ENCODE data around the gene KCNMA1.
"Not testable (repeated sequence)": the region's sequence is repeated elsewhere in the genome, so short reads cannot be mapped to it uniquely, and the experiment has no call there.

Gene KCNMA1

DNA sequence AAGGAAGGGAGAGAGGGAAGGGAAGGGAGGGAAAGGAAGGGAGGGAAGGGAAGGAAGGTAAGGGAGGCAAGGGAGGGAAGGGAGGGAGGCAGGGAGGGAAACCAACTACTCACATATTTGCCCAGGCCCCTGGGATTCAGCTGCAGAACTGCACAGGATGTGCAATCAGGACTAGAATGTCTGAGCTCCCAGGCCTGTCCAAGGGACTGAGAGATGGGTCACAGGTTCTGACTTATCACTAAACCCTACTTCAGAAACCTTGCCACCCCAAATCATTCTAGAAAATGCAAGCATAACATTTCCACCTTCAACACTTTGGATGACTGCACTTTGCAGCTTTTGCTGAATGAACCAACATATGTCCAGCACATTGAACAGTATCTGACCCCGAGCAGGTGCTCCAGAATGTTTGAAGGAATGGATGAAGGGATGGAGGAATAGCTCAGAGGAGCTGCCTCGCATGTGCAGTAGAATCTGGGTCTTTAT, 245.3 kb downstream of the KCNMA1 start:
- DNase-seq (ENCODE audit: low spot score), result no peak

DNA sequence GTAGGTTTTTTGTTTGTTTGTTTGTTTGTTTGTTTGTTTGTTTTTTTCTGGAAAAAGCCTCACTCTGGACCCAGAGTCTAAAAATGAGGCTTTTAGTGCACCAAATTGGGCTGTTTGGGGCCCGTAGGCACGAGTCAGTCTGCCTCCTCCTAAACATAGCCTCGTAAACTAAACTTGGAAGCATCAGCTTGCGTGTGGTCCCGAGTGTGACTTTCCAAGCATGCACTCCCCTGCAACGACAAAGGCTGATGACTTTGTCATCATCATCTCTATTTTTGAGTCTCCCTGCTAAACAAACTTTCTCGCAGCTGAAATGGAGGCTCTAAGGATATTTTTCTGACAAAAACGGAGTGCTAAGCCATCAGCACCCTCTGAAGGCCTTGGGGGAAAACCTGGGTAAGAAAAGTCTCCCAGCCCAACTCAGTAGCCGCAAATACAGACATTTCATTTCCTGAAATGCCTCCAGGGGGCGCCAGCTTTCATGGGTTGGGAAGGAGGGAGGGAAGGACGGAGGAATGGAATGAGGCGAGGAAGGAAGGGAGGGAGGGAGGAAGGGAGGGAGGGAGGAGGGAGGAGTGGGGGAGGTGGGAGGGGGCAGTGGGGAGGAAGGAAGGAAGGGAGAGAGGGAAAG, 245.9 kb downstream of the KCNMA1 start:
- peak; percentile 85 for DNase-seq (ENCODE audit: low spot score)

DNA sequence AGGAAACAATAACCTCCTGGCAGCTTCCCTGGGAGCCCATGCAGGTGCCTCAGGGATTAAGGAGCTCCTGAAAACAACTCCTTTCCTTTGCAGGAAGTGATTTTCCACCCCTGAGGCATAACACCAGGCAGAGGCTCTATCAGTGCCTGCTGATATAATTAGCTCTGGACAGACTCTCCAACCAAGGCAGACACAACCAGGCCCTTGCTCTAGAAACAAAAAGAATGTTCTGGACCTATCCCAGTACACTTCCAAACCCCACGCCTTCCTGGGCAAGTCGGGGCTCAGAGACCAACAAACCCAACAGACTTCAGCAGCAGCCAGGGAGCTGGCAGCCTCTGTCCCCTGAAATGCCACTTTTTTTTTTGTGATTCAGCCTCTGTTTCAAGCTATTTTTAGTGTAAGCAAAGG, 247.1 kb downstream of the KCNMA1 start:
- DNase-seq (ENCODE audit: low spot score), result no peak

DNA sequence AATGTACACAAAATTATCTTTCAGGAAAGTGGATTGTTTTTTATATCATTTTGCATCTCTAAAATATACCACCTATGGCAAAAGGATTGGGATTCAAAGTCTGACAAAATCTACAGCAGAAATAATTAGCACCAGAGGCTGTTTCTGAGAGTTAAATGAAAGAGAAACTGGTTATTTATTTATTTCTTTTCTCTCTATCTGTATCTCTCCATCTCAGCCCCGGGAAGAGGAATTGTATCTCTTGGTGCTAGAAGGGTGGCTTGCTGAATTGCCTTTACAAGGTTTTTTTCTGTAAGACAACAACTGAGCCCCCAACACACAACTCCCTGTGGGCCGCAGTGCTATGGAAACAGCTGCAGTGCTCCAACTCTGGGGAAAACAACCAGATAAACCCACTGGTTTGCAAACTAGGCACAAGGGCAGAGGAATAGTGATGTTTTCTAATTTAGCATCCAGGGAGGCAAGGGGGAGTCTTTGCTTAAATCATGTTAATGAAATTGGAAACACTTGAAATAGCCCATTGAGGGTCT, 249.0 kb downstream of the KCNMA1 start:
- DNase-seq (ENCODE audit: low spot score), result no peak

DNA sequence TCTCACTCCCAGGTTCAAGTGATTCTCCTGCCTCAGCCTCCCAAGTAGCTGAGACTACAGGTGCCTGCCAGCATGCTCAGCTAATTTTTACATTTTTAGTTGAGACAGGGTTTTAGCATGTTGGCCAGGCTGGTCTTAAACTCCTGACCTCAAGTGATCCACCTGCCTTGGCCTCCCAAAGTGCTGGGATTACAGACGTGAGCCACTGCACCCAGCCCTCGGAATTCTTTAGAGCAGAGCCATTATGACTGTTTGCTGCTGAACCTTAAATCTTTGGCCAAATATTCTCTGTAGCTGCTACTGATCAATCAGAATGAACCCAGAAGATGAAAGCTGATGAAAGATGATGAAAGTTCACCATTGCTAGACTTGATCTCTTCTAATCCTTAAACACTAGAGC, 249.9 kb downstream of the KCNMA1 start:
- DNase-seq (ENCODE audit: low spot score), result not testable (repeated sequence)

DNA sequence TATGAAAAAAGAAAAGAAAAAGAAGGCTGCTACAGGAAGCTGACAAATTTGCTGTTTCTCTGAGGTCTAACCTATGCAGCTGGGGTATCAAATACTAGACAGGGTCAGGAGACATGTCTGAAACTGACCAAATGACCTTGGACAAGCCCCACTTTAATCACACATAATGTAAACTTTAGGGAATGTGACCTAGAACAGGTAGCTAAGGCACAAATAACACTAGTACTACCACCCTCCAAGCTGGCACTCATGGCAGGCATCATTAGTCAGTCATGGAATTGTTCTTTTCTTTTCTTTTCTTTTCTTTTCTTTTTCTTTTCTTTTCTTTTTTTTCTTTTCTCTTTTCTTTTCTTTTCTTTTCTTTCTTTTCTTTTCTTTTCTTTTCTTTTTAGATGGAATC, 250.4 kb downstream of the KCNMA1 start:
- no peak for DNase-seq (ENCODE audit: low spot score)

DNA sequence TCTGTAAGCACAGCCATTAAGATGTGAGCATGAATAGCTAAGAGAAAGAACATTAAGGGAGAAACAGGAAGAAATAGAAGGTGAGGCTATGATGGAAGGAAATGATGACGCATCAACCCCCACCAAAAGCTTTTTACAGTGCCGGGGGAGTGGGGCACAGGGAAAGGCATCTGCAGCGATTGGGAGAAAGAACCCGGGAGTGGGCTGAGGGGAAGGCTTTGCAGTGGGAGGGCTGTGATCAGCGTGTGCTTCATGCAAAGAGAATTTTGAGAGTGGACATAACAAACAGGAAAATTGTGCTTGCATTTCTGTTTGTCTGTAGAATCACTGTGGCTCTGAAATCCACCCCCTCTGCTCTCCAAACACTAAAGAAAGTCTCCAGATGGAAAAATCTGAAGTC, 250.8 kb downstream of the KCNMA1 start:
- no peak for DNase-seq (ENCODE audit: low spot score)

DNA sequence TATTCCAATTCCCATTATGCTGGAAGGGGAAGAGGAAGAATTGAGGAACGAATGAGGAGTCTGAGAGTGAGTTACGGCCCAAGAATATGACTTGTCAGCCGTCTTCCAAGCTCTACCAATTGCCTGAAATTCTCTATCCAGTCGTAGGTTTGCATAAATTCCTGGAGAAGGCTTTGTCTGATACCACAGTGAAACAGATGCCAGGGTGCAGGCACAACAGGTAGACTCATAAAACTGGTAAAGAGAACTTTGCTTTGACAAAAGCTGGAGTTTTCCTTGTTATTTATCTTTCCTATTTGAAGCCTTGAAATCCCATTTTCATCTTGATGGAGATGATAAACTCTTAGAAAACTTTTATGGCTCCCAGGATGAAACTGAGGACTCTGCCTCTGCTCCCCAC, 251.2 kb downstream of the KCNMA1 start:
- no peak for DNase-seq (ENCODE audit: low spot score)

DNA sequence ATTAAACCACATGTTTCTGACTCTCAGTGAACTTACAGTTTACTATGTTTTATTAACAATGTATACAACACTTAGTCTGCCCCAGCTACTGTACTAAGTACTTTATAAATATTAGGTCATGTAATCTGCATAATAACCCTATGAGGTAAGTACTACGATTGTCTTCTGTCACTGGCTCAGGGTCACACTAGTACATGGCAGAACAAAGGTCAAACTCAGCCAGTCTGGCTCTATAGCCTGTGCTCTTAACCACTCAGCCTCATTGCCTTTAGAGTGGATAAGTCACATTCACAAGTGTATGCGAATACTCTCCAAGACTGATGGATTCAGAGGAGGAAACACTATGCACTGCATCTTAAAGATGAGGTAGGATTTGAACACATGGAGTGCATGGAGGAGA, 252.3 kb downstream of the KCNMA1 start:
- DNase-seq (ENCODE audit: low spot score), result no peak

DNA sequence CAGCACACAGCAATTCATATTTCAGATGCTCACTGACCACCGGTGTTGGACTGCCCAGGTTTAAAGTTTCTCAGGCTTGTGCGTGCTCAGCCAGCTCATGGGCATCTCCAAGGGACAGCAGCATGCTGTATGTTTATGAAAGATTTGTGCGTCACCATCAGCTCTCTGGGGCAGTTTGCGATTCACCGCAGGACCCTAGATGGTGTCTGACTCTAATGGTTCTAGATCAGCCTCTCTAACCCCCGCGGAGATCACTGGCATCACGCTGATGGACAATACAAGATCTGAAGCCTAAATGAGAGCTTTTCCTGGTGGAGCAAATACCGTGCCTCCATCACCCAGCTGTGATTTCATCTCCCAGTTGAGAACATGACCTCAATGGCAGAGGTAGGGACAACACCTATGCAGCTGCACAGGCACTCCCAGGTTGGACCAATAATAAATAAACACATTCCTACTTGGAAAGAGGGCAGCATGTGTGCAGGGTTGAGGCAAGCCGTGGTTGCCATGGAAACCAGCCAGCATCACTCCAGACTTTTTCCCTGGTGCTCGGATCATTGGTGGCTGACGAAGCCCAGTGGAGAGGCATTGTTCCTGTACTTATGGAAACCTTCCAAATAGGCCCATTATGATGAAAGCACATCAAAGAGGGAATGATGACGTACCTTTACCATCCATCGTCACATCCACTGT, 253.6 kb downstream of the KCNMA1 start:
- DNase-seq (ENCODE audit: low spot score), result no peak

DNA sequence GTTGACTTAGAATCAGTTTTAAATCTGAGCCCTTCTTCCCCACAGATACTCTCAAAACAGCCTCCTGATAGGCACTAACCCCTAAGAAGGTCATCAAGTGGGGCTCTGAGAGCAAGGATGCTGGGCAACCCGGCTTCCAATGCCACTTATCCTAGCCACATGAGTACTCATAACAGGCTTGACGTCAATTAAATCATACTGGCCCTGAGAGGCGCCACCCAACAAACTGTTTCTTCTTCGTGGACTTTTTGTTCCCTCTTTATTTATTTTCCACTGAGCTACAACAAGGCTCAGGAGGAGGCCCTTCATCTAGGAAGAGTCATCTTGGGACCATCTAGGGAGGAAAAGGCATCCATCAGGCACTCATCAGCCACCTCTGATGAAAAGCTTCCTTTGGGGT, 255.9 kb downstream of the KCNMA1 start:
- DNase-seq (ENCODE audit: low spot score), result no peak

DNA sequence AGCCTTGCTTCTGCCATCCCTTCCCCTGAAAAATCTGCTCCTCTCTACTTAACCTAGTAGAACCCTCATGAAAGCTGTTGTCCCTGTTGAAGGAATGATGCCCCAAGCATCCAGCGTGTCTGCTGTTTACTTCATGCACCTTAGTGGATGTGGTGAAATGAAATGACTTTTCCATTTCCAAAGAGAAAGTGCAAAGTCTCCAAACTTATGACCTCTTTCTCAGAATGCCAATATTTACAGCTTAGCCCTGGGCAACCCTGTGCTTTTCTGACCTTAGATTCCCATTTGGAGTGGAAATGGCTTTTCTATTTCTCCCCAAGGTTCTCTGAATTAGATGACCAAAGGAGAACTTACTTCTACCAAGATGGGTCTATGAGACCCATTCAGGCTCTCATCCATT, 256.9 kb downstream of the KCNMA1 start:
- DNase-seq (ENCODE audit: low spot score), result no peak

DNA sequence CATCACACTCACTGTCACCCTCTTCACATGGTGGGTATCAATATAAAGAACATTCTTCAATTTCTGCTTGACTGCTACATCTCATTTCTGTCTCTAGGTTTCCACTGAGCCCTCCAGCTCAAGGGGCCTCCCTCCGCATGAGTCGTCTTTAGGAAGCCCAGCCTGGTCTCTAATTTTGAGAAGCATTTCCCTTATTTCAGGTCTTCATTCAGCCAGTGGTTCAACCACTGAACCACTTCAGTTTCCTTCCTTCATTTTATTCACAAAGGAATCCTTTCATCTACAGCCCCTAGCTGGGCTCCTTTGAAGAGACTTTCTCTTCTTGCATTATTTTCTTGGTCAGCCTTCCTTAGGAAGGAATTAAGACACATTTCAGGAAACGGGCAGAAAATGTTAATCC, 257.4 kb downstream of the KCNMA1 start:
- no peak for DNase-seq (ENCODE audit: low spot score)

DNA sequence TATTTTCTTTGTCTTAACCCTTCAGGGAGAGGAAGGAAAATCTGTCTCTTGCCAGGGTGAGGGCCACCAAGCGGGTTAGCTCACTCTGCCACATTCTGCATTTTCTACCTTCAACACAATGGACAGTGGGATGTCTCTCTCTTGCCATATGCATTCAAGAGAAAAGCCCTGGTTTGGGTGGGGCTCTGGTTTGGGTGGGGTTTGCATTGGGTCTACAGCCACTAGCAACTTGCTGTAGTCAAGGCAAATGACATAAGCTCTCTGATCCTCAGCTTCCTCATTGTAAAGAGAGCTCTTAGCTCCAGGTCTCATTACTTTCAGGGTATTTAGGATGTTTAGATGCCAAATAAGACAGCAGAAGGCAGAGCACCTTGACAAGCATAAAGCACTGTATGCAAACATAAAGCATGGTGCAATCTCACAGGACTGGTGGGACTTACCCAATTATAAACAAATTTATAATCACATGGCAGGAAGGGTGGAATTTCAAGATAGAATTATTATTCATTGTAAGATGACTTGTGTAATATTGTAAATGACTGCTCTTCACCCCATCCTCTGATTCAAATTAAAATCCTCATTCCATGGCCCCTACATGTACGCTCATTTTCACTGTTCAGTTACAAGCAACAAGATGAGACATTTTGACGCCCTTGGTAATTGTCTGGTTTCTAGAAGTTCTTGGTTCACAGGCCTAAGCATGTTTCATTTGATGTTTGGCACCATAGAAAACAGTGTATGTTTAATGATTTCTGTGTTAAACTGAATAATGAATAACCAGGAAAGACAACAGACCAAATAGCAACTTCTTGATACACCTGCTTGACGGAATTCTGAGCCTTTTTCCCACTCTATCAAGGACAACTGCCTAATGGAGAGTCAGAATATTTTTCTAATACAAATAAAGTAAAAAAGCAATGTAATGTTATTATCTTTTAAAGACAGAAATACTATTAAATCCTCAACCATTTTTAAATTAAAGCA, 258.9 kb downstream of the KCNMA1 start:
- DNase-seq (ENCODE audit: low spot score), result no peak

DNA sequence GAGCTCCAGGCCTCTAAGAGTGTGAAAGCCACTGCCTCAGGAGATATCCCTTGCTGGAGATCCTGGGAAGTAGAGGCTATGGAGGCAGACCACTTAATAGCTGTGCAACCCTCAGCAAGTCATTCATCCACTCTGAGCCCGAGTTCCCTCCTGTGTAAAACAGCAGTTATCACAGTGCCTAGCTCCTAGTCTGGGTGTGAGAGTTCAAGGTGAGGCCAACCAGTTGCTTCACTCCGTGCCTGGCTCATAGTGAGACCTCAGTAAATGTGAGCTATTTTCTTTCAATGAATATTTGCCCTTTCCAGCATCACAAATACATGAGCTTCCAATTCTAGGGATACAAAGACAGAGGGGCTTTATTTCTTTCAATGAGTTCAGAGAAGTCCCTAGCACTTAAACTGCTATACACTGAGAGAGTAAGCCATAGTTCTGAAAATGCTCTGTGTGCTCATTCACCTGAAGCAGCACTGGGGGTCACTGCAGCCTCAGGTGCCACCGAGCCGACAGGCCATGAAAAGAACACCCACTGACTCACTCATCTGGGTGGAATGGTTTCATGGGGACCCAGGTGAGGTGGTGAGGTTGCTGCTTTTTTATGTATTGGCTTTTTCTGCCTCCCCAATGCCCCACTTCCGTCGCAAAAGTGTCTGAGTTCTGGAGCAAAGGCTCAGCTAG, 259.8 kb downstream of the KCNMA1 start:
- DNase-seq (ENCODE audit: low spot score), result no peak

DNA sequence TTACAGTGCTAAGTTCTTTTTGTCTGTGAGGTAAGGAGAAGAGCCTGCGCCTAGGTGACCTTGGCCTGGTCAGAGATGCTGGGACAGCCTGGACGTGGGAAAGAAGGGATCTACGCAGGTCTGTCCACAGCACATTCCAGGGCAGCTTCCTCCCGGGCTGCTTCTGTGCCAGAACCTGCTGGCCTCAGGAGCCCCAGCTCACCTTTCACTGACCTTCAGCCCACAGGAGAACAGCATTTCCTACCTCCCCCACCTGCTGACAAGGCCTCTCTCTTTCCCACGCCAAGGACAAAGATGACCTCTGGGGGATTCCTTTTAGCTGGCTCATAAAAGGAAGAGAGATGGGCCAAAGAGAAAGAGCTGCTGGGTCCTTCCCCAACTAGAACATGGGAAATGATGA, 260.6 kb downstream of the KCNMA1 start:
- no peak for DNase-seq (ENCODE audit: low spot score)

DNA sequence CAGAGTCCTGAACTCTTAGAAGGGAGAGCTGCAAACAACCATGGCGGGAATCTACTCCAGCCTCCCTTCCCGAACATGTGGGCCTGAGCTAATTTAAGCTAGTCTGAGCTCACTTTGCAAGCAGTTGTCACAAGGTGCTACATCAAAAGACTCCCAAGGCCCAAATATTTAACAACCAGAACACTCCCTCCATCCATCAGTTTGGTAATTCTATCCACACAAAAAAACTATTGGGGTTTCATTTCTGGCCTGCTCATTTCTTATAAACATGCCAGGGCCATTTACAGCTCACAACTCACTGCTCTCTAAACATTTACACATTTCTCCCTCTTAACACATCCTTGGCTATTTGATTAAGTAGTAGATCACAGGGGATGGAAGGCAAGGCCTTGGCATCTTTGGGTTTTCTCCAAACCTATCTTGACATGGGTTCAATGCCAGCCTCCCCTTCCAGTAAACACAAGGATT, 263.4 kb downstream of the KCNMA1 start:
- DNase-seq (ENCODE audit: low spot score), result no peak

DNA sequence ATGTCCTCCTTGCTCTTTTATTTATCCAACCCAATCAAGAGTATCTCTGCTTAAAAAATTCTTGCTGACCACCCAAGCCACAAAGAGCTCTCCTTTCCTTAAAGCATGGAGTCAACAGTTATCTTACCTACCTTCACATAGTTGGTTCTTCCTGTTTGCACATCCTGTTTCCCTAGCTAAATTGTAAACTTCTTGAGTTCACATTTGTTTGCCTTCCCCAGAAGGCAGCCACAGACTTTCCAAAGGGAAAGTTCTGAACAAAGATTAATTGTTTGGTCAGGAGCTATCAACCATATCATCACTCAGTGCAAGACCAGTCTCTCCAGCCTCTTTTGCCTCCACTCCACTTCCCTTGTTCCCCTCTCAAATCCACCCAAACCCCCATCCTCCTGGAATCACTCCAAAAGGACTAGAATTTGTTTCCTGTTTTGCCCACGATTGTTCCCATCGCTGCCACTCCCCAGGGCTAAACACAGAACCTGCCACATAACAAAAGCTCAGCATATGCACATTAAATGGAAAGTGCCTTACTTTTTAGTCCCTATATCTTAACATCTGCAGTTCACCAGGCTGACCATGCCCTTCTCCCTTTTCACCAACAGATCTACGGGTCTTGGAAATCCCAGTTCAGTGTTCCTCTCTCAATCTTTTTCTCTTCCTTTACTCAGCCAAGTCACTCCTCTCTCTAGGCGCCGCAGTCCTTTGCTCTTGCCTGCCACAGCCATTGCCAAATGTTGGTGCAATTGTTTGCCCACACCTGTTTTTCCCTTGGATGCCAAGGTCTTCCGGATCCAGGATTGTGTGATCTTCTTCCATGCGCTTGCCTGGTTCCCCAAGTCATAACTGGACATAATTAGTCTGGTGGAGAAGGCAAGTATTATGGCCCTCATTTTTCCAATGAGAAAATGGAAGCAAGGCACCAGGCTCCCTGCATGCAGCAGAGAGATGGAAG, 265.5 kb downstream of the KCNMA1 start:
- DNase-seq (ENCODE audit: low spot score), result no peak

DNA sequence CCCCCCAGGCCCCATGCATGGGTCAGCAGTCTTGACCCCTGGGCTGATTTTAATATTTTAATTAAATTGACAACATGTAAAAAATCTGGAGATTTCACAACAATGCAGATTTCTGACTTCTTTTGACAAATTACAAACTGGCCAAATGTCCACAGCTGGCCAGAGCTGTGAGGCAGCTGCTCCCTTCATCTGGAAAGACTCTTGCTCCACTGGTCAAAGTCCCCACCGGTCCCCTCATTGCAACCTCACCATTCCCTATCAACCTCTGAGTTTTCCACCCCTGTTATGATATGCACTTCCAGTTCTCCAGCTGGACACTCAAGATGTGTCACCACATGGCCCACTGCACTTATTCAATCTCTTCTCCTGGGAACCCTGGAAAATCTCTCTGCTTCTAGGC, 266.2 kb downstream of the KCNMA1 start:
- no peak for DNase-seq (ENCODE audit: low spot score)

DNA sequence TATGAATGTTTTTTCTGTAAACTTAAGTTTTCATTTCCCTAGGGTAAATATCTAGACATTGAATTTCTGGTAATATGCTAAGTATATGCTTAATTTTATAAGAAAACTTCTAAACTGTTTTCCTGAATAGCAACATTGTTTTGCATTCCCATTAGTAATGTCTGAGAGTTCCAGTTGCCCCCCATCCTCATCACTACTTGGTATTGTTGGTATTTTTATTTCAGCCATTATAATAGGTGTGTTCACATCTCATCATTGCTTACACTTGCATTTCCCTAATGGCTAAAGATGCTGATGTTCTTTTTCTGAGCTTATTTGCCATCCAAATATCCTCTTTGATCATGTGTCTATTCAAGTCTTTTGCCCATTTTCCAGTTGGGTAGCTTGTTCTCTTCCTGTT, 269.6 kb downstream of the KCNMA1 start:
- no peak for DNase-seq (ENCODE audit: low spot score)

DNA sequence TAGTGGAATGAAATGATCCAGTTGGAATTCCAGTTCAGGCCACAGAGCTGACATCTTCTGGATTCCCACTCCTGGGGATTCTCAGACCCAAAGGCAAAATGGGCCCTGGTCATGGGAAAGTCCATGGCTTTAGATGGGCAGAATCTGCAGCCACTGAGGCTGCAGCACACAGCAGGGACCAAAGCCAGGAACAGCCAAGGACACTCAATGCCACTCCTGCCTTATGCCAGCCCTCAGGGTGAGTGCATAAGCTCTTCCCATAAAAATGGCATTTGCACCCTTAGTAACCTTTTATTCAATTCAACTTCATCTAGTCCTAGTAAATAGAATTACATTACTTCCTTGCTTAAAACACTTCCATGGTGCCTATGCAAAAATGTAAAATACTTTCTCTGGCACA, 274.4 kb downstream of the KCNMA1 start:
- DNase-seq (ENCODE audit: low spot score), result no peak

Data from left forelimb (tissue), 1 donor.